AG09309 (cell line): ENCODE measurements around the gene DNAJC15.

Experiments
- DNase-seq: peaks from one replicate; pipeline ENCODE4 v3.0.0-alpha.2; 2010; ENCODE audit warnings: low read depth
- H3K4me3 ChIP-seq: 2 replicates; pipeline ENCODE4 v1.5.1; 2011; ENCODE audit warnings: mild to moderate bottlenecking, low read depth, low read length, moderate library complexity; ENCODE audit not compliant: control insufficient read depth
- CTCF ChIP-seq: IDR thresholded peaks from 2 replicates; pipeline ENCODE4 v1.5.1; 2011; ENCODE audit warnings: mild to moderate bottlenecking, low read depth, low read length, inconsistent platforms; ENCODE audit not compliant: insufficient read depth, control insufficient read depth; ENCODE audit errors: missing control alignments

Gene DNAJC15

GRCh38 chr13:43132911-43133310, 109.5 kb downstream of the DNAJC15 start:
- no peak overlapping the region for H3K4me3 ChIP-seq
- no peak for TF ChIP-seq CTCF
- DNase-seq, result no peak

- TF ChIP-seq CTCF, result no peak
- DNase-seq, result no peak
- no peak overlapping the region for H3K4me3 ChIP-seq
These were observed 110.4 kb downstream of the DNAJC15 start for GRCh38 chr13:43133792-43134191.

GRCh38 chr13:43134868-43135267, 111.5 kb downstream of the DNAJC15 start:
- H3K4me3 ChIP-seq, result no peak overlapping the region
- no peak for DNase-seq
- no peak for TF ChIP-seq CTCF

GRCh38 chr13:43135516-43135915, 112.1 kb downstream of the DNAJC15 start:
- H3K4me3 ChIP-seq, result no peak overlapping the region
- no peak for TF ChIP-seq CTCF
- DNase-seq, result no peak

- no peak for DNase-seq
- TF ChIP-seq CTCF, result no peak
- no peak overlapping the region for H3K4me3 ChIP-seq
These were observed 113.7 kb downstream of the DNAJC15 start for GRCh38 chr13:43136920-43137575.

GRCh38 chr13:43139211-43139610, 115.8 kb downstream of the DNAJC15 start:
- no peak for DNase-seq
- TF ChIP-seq CTCF, result no peak
- H3K4me3 ChIP-seq, result no peak overlapping the region

- DNase-seq, result no peak
- H3K4me3 ChIP-seq, result no peak overlapping the region
- TF ChIP-seq CTCF, result no peak
These were observed 116.5 kb downstream of the DNAJC15 start for GRCh38 chr13:43139921-43140320.
